ENCODE measurements around the gene SLC30A1. TPM values are rescaled to one million over a fixed set of nuclear protein-coding genes. Genes with fewer than 3 reads are reported as not detected.

SLC30A1 gene
- total and polyA plus RNA-seq, 5 experiments from 2014 or later = 0.98 to 9.7 (median 2.2) TPM

DNA sequence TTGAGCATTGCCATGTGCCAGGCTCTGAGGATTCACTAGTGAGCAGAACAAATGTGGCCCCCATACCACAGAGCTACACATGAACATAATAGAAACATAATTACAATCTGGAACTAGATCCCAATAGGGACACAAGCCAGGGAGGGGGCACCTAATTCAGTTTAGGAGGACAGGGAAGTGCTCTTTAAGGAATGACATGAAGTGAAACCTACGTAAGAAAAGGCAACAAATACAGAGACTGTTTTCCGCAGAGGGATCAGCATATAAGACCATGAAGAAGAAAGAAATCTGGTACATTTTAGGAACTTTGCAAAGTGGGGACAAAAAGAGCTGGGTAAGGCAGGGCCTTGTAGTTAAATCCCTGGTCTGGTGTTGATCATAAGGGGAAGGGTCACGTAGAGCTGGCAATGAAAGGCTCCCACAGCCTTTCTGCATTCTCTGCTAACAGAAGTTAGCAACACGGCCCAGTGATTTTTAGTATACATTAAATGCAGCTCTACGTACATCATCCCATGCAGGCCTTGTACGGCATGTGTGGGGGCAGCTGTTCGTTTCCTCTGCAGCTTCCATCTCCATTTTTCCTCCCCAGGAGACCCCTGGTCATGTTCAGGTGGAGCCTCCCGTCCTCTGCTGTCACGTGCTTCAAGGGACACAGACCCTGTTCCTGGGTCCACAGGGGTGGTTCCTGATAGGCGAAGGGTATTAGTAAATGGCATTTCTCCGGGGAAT lies 26.8 kb upstream of the SLC30A1 start:
- DNase-seq (no peak), ATAC-seq (no peak)
- Mint-ChIP-seq H3K9me3 (no peaks in the 10 kb centered on the region), H3K4me1 (peaks cover 8 to 24% (median 17%) of the 10 kb centered on the region in 4 donors), H3K36me3 (no peaks in the 10 kb centered on the region), H3K4me3 (peak overlapping the region in 6 of 10 donors; percentile 5 to 84 (median 71)), H3K27ac (peak overlapping the region in 3 of 10 donors; percentile 34 to 71 (median 67)), H3K27me3 (peaks cover 0 to 3% (median 1%) of the 10 kb centered on the region in 5 donors)
- POLR2A ChIA-PET = interaction anchor here (0.8 kb wide), 1 partner anchor 91 kb away, joined by 3 read pairs; no protein-coding TSS in a partner anchor

DNA sequence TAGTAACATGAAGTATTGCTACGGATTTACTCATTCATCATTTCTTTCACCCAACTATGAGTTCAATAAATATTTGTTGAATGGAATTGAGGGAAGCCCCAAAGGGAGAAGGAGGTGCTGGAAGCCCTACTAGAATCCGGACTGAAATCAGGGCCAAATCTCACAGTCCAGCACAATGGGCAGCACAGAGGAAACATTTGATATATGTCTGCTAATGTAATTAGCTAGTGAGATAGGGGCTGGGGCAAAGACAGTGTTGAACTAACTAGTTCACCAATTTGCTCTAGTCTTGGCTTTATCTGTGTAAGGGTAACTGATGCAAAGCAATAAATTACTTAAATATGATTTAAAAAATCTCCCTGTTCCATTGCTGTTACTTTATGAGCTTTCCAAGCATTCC lies 26.1 kb upstream of the SLC30A1 start:
- Mint-ChIP-seq H3K9me3 (no peaks in the 10 kb centered on the region), H3K36me3 (no peaks in the 10 kb centered on the region), H3K27me3 (peaks cover 0 to 3% (median 1%) of the 10 kb centered on the region in 5 donors), H3K27ac (no peak overlapping the region), H3K4me3 (no peak overlapping the region), H3K4me1 (peaks cover 8 to 24% (median 17%) of the 10 kb centered on the region in 4 donors)
- DNase-seq (no peak), ATAC-seq (no peak)
- POLR2A ChIA-PET = interaction anchor here (0.8 kb wide), 1 partner anchor 91 kb away, joined by 3 read pairs; no protein-coding TSS in a partner anchor

DNA sequence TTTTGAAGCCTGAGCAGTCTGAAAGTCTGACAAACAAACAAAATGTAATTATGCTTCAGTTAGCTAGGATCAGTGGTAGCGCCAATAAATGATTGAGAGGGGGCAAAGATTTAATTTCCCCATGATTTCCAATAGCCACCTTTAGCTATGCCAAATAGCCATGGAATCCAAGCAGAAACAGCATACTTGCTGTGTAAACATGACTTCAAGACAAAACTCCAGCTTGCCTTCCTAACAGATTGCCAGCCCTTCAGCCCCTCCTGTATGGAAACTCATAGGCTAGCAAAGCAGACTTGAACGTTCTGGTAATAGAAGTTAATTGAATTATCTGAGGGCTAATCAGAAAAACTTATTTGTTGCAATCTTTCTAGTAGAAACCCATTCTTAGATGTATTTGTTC lies 25.6 kb upstream of the SLC30A1 start:
- Mint-ChIP-seq H3K27me3 (peaks cover 0 to 3% (median 1%) of the 10 kb centered on the region in 5 donors), H3K9me3 (no peaks in the 10 kb centered on the region), H3K36me3 (no peaks in the 10 kb centered on the region), H3K4me1 (peaks cover 8 to 24% (median 17%) of the 10 kb centered on the region in 4 donors), H3K27ac (no peak overlapping the region), H3K4me3 (no peak overlapping the region)
- POLR2A ChIA-PET = interaction anchor here (0.8 kb wide), 1 partner anchor 90 kb away, joined by 3 read pairs; no protein-coding TSS in a partner anchor
- ATAC-seq (no peak), DNase-seq (no peak)

DNA sequence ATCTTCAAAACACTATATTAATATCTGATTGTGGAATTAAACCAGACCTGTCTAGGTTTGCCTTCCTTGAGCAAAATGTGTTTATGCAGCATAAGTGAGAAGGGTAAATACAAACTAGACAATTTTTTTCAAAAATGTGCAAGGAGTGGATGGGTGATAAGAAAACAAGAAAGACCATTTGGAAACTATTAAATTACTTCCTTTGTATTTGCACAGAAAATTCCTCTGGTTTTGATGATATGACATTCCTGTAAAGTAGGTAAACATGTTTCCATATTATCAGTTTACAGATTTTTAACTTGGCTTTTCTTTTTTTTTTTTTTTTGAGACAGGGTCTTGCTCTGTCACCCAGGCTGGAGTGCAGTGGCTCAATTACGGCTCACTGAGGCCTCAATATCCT lies 24.8 kb upstream of the SLC30A1 start:
- H3K9me3 Mint-ChIP-seq = no peaks in the 10 kb centered on the region
- POLR2A ChIA-PET = no interaction called here
- H3K4me1 Mint-ChIP-seq = peaks cover 11 to 24% (median 17%) of the 10 kb centered on the region in 4 donors
- H3K36me3 Mint-ChIP-seq = no peaks in the 10 kb centered on the region
- H3K27ac Mint-ChIP-seq = no peak overlapping the region
- ATAC-seq (no peak), DNase-seq (no peak)
- peaks cover 0 to 3% (median 1%) of the 10 kb centered on the region in 5 donors for H3K27me3 Mint-ChIP-seq
- H3K4me3 Mint-ChIP-seq = no peak overlapping the region

DNA sequence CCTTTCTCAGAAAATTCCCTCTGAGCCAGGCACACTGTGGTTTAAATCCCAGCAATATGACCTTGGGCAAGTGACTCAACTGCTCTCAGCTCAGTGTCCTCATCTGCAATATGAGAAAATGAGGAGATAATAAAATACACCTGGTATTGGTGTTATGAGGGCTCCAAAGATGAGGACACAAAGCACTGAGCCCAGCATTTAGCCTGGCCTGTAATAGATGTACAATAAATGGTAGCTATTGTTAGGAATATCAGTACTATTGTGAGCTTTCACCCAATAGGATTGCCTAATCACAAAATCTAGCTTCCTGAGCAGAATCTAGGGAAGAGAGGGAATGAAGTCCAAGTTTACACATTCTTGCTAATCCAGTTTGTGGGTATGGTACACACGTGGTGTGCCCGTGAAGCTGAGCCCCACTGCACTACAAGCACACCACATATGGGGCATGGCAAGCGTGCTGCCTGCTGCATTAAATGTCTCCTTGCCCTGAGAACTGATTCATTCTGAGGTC lies 24.3 kb upstream of the SLC30A1 start:
- Mint-ChIP-seq H3K4me3 (no peak overlapping the region), H3K9me3 (no peaks in the 10 kb centered on the region), H3K4me1 (peaks cover 11 to 24% (median 17%) of the 10 kb centered on the region in 4 donors), H3K36me3 (no peaks in the 10 kb centered on the region), H3K27me3 (peaks cover 0 to 3% (median 1%) of the 10 kb centered on the region in 5 donors), H3K27ac (no peak overlapping the region)
- POLR2A ChIA-PET = no interaction called here
- no peak for ATAC-seq
- no peak for DNase-seq

DNA sequence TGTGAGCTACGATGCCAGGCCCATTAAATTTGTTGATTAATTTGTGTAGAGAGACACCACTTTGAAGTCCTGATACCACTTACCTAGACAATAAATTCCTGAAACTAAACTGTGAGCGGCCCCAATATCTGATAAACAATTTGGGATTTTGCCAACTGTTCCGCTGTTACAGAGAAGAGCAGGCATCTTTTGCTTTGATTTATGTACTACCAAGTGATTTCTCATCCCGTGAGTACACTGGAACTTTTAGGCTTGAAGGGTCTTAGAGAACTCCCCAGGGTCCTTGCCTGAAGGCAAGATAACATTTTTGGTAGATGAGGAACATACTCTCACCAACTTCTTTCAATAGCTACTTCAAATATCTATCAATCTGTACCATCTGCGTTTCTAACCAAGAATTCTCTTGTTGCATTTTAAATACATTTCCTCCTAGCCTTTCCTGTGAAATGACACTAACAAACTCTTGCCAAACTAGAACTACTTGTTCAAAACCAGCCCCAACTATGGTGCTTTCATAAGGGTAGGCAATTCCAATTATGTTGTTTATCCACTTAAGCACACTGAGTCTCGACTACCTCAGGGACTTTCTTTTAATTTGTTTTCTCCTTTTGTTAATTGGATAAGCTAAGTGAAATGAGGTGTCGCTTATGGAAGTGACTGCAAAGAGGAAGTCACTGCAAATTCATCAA lies 23.2 kb upstream of the SLC30A1 start:
- no peaks in the 10 kb centered on the region for H3K36me3 Mint-ChIP-seq
- ATAC-seq (no peak), DNase-seq (no peak)
- POLR2A ChIA-PET = no interaction called here
- H3K27ac Mint-ChIP-seq = no peak overlapping the region
- peaks cover 6 to 21% (median 10%) of the 10 kb centered on the region in 4 donors for H3K4me1 Mint-ChIP-seq
- no peaks in the 10 kb centered on the region for H3K9me3 Mint-ChIP-seq
- no peak overlapping the region for H3K4me3 Mint-ChIP-seq
- peaks cover 0 to 2% (median 1%) of the 10 kb centered on the region in 5 donors for H3K27me3 Mint-ChIP-seq

DNA sequence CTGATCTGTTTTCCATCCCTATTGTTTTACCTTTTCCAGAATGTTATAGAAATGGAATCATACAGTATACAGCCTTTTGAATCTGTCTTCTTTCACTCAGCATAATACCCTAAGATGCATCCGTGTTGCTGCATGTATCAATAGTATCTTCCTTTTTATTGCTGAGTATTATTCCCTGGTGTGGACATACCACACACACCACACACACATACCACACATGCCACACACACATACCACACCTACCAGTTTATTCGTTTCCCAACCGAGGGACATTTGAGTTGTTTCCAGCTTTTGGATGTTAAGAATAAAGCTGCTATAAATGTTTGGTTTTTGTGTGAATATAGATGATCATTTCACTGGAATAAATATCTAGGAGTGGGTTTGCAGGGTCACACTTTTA lies 22.2 kb upstream of the SLC30A1 start:
- no peaks in the 10 kb centered on the region for H3K9me3 Mint-ChIP-seq
- H3K27ac Mint-ChIP-seq = no peak overlapping the region
- ATAC-seq (no peak), DNase-seq (no peak)
- no peak overlapping the region for H3K4me3 Mint-ChIP-seq
- POLR2A ChIA-PET = no interaction called here
- H3K4me1 Mint-ChIP-seq = peaks cover 0 to 11% (median 2%) of the 10 kb centered on the region in 4 donors
- H3K36me3 Mint-ChIP-seq = no peaks in the 10 kb centered on the region
- peaks cover 0 to 2% (median 0%) of the 10 kb centered on the region in 5 donors for H3K27me3 Mint-ChIP-seq

DNA sequence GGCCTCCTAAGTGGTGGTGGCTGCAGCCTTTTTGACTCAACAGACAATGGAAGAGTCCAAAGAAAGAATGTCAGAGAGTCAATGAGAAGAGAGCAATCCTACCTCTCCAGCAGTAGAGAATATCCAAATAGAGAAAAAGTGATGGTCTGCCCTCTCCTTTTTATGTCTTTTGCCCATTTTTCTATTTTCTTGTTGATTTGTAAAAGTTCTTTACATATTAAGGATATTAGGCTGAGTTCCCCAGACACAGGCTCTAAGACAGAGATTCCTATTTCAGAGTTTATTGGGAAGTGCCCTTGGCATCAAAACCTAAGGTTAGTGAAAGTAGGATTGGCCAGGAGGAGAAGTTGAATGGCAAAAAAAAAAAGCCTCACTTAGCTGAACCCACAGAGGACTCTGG lies 20.3 kb upstream of the SLC30A1 start:
- H3K4me1 Mint-ChIP-seq = peaks cover 0 to 5% (median 2%) of the 10 kb centered on the region in 4 donors
- POLR2A ChIA-PET = no interaction called here
- DNase-seq (no peak), ATAC-seq (no peak)
- no peaks in the 10 kb centered on the region for H3K36me3 Mint-ChIP-seq
- no peak overlapping the region for H3K27ac Mint-ChIP-seq
- H3K4me3 Mint-ChIP-seq = no peak overlapping the region
- H3K9me3 Mint-ChIP-seq = no peaks in the 10 kb centered on the region
- H3K27me3 Mint-ChIP-seq = peaks cover 0 to 3% (median 2%) of the 10 kb centered on the region in 5 donors

DNA sequence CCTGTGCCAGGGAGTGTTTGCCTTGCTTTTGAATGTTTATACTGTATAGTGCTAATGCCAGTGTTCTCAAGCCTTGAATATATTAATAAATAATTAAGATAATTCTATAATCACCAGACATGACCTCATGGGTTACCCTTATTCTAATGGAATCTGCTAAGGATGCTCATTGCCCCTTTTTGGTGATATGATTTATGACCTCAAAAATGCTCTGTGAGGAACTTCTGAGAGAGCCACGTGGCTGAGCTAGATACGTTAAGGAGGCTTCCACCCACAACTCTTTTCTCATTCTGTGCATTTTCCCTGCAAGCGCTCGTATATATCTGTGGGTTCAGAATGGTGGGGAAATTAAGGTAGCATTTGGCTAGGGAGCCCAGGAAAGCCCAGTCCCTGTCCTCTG lies 19.6 kb upstream of the SLC30A1 start:
- POLR2A ChIA-PET = no interaction called here
- H3K4me3 Mint-ChIP-seq = no peak overlapping the region
- no peaks in the 10 kb centered on the region for H3K36me3 Mint-ChIP-seq
- ATAC-seq = no peak
- no peak for DNase-seq
- H3K9me3 Mint-ChIP-seq = no peaks in the 10 kb centered on the region
- no peak overlapping the region for H3K27ac Mint-ChIP-seq
- H3K27me3 Mint-ChIP-seq = peaks cover 0 to 3% (median 2%) of the 10 kb centered on the region in 5 donors
- peaks cover 0 to 5% (median 2%) of the 10 kb centered on the region in 4 donors for H3K4me1 Mint-ChIP-seq

DNA sequence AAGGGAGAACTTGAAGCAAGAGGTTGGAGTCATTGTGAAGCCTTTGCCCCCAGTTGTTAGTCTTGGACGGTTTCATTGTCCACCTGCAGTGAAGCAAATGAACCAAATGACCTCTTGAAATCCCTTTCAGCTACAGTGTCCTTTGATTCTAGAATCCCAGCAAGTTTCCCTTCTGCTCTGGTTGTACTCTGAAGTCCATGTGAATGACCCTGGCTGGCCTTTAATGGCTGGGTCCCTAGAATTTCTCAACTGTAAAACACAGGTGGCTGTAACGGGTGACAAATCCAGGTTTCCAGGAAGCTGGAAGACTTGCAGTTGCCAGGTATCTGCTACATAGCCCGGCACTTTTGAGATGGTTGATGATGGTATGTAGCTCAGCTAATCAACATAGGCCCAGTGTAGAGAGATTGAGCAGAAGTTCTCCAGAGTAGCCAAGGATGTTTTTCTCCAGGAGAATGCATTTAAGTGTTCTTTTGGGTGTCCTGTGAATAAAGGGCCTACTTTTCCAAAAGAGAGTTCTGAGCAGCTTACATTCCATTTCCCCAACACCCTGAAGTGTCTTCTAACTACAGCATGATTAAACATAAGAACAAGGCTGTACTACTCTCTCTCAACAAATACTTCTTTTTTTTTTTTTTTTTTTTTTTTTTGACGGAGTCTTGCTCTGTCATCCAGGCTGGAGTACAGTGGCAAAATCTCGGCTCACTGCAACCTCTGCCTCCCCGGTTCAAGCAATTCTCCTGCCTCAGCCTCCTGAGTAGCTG lies 17.6 kb upstream of the SLC30A1 start:
- H3K9me3 Mint-ChIP-seq = no peaks in the 10 kb centered on the region
- peaks cover 0 to 5% (median 2%) of the 10 kb centered on the region in 4 donors for H3K4me1 Mint-ChIP-seq
- H3K27me3 Mint-ChIP-seq = peaks cover 0 to 6% (median 3%) of the 10 kb centered on the region in 5 donors
- no peak overlapping the region for H3K27ac Mint-ChIP-seq
- POLR2A ChIA-PET = interaction anchor here (0.6 kb wide), 1 partner anchor 11 kb away, joined by 3 read pairs; no protein-coding TSS in a partner anchor
- ATAC-seq (no peak), DNase-seq (no peak)
- H3K36me3 Mint-ChIP-seq = no peaks in the 10 kb centered on the region
- no peak overlapping the region for H3K4me3 Mint-ChIP-seq

DNA sequence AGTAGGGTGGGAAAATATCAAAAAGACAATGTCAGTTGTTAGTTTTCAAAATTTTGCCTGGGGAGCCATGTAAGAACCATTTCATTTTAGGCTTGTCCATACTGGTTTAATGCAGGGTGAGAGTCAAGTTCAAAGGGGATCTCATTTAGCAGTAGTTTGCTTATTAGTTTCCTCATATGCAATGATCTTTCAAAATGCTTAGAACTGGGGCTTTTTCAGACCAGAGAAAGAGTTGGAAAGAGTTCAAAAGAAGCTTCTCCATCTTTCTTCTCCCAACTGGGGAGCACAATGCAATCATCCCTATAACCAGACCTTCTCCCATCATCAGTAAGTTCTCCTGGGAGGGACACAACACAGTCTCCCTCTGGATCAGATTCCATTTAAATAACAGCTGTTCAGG lies 16.5 kb upstream of the SLC30A1 start:
- Mint-ChIP-seq H3K27ac (no peak overlapping the region), H3K36me3 (no peaks in the 10 kb centered on the region), H3K4me3 (no peak overlapping the region), H3K27me3 (peaks cover 0 to 13% (median 1%) of the 10 kb centered on the region in 5 donors), H3K9me3 (no peaks in the 10 kb centered on the region), H3K4me1 (peaks cover 0 to 7% (median 2%) of the 10 kb centered on the region in 4 donors)
- POLR2A ChIA-PET = no interaction called here
- DNase-seq (no peak), ATAC-seq (no peak)

DNA sequence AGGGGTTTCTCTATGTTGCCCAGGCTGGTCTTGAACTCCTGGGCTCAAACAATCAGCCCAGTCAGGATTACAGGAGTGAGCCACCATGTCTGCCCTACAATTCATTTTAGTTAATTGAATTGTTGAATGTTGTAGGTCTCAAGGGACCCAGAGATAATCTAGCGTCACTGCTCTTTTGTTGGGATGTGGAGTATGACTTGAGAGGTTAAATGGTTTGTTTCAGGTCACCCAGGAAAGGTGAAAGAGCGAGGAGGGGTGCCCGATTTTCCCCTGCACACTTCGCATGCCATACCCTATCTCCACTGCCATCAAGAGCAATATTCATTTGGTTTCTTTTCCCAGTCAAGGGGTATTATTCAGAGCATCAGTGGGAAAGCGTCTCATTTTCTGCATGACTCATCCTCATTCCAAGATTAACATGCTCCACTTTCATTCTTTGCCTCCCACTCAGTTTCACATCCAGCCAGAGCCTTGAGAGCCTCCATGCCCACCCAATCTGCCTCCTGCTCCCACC lies 13.1 kb upstream of the SLC30A1 start:
- ATAC-seq (no peak), DNase-seq (no peak)
- H3K36me3 Mint-ChIP-seq = no peaks in the 10 kb centered on the region
- peaks cover 0 to 8% (median 0%) of the 10 kb centered on the region in 4 donors for H3K4me1 Mint-ChIP-seq
- peaks cover 0 to 16% (median 4%) of the 10 kb centered on the region in 5 donors for H3K27me3 Mint-ChIP-seq
- POLR2A ChIA-PET = no interaction called here
- H3K9me3 Mint-ChIP-seq = no peaks in the 10 kb centered on the region
- no peak overlapping the region for H3K4me3 Mint-ChIP-seq
- no peak overlapping the region for H3K27ac Mint-ChIP-seq

Data from naive thymus-derived CD8-positive, alpha-beta T cell (primary cell).